HEK293 (cell line): Measurements from ENCODE around the gene PLAGL2.

Experiments used
- ZBTB17 ChIP-seq: fragments of 450-650 bp; formaldehyde crosslinking; IDR thresholded peaks from 2 replicates; pipeline ENCODE4 v1.5.1; 2016; ENCODE audit warnings: missing biosample characterization, missing genetic modification characterization
- ZNF16 ChIP-seq: fragments of 450-650 bp; formaldehyde crosslinking; IDR thresholded peaks from 2 replicates; pipeline ENCODE4 v1.5.1; 2016; ENCODE audit warnings: low read depth, missing biosample characterization, missing genetic modification characterization
- ZNF23 ChIP-seq: fragments of 450-650 bp; formaldehyde crosslinking; IDR thresholded peaks from 2 replicates; pipeline ENCODE4 v1.5.1; 2016; ENCODE audit warnings: missing biosample characterization, missing genetic modification characterization, borderline replicate concordance
- ZNF24 ChIP-seq: fragments of 450-650 bp; formaldehyde crosslinking; IDR thresholded peaks from 2 replicates; pipeline ENCODE4 v1.5.1; 2016; ENCODE audit warnings: missing biosample characterization, missing genetic modification characterization

DNA sequence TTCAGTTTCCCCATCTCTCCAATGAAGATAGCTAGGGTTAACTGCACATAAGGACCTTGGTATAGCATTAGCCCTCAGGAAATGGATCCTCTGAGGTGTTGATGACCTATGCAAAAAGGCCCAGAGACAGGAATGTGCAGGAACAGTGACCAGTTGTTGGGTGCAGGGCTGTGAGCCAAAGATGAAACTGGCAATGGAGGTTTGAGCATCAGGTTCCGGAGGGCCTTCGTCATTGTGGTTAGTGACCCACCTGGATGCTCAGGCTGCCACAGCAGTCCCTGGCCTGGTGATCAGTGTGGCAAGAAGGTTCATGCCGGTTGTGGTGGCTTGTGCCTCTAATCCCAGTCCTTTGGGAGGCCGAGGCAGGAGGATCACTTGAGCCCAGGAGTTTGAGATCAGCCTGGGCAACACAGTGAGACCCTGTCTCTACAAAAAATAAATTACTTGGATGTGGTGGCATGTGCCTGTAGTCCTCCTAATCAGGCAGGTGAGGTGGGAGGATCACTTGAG, 54.3 kb downstream of the PLAGL2 start:
- TF ChIP-seq ZNF23 (tag by site-specific recombination) (no peak), ZNF24 (no peak), ZNF16 (tag by site-specific recombination) (no peak), ZBTB17 (tag by site-specific recombination) (no peak)
